B cell (primary cell): Measurements from ENCODE around the gene PIGM. TPM values are rescaled to one million over a fixed set of nuclear protein-coding genes. Genes with fewer than 3 reads are reported as not detected.

Source experiments
- ATAC-seq: fragments of 200-7000 bp; cut with Tn5 transposase; one replicate; pipeline ENCODE4 v1.10.0; 2021; ENCODE audit warnings: low read depth, mild to moderate bottlenecking, moderate number of reproducible peaks, moderate library complexity
- CTCF ChIA-PET: fragments of 350-600 bp; sonication (Branson Sonifier 250); formaldehyde crosslinking; loops from one replicate; lab custom pipeline; 2021; ENCODE audit warnings: antibody characterized with exemption, inconsistent platforms; lab: Charles Lee
- POLR2A ChIA-PET: fragments of 350-600 bp; sonication (Branson Sonifier 250); formaldehyde crosslinking; loops from one replicate; lab custom pipeline; 2021; ENCODE audit warnings: antibody characterized with exemption; lab: Charles Lee
- DNase-seq: peaks from one replicate; pipeline ENCODE4 v3.0.0; 2013
- H2AFZ ChIP-seq: 2 replicates; pipeline ENCODE4 v1.6.1; 2012; ENCODE audit warnings: mild to moderate bottlenecking, low read depth, low read length; ENCODE audit not compliant: insufficient read depth, poor library complexity, severe bottlenecking
- H3K27ac ChIP-seq, 2 donors: 1 replicate in 1 of 2; 2 replicates in 1 of 2; pipeline ENCODE4 v1.5.1; 2012 to 2013; ENCODE audit warnings: low read length in 2 of 2, mild to moderate bottlenecking in 2 of 2, moderate library complexity in 1 of 2
- H3K27me3 ChIP-seq, 4 experiments: fragments of 200-600 bp in 1 of 4; sonication (generic) in 1 of 4; replicated peaks in 1 of 4; 1 replicate in 2 of 4; 2 replicates in 2 of 4; pipeline versions ENCODE4 v1.6.1 to v1.7.0; 2013 to 2016; ENCODE audit warnings: low read length in 3 of 4, mild to moderate bottlenecking in 2 of 4, mixed read lengths in 1 of 4, moderate library complexity in 1 of 4; ENCODE audit not compliant: insufficient read depth in 4 of 4, control insufficient read depth in 3 of 4; ENCODE audit errors: control extremely low read depth in 1 of 4
- H3K36me3 ChIP-seq, 2 experiments: replicated peaks in 1 of 2; 1 replicate in 1 of 2; 2 replicates in 1 of 2; pipeline versions ENCODE4 v1.6.1 to v1.7.1; 2013; ENCODE audit warnings: low read length in 1 of 2; ENCODE audit not compliant: insufficient read depth in 2 of 2, control insufficient read depth in 1 of 2; ENCODE audit errors: control extremely low read depth in 1 of 2, extremely low read depth in 1 of 2
- H3K4me1 ChIP-seq, 2 donors: fragments of 200-600 bp in 1 of 2; sonication (generic) in 1 of 2; 1 replicate in 1 of 2; 2 replicates in 1 of 2; pipeline versions ENCODE4 v1.5.1 to v1.6.1; 2013 to 2017; ENCODE audit warnings: low read length in 2 of 2; ENCODE audit not compliant: control insufficient read depth in 2 of 2, insufficient read depth in 2 of 2
- H3K4me2 ChIP-seq: replicated peaks from 2 replicates; pipeline ENCODE3; 2012; ENCODE audit warnings: mild to moderate bottlenecking, low read depth, low read length; ENCODE audit not compliant: poor library complexity, severe bottlenecking
- H3K4me3 ChIP-seq, 5 experiments: fragments of 200-600 bp in 1 of 5; sonication (generic) in 1 of 5; 1 replicate in 3 of 5; 2 replicates in 2 of 5; pipeline versions ENCODE4 v1.5.1 to v1.7.0; 2011 to 2016; ENCODE audit warnings: low read length in 4 of 5, mild to moderate bottlenecking in 4 of 5, low read depth in 2 of 5, control low read depth in 1 of 5, moderate library complexity in 1 of 5; ENCODE audit not compliant: insufficient read depth in 1 of 5; ENCODE audit errors: control extremely low read depth in 1 of 5, extremely low read depth in 1 of 5
- H3K79me2 ChIP-seq: fragments of 200-600 bp; sonication (generic); one replicate; pipeline ENCODE4 v1.6.0; 2016; ENCODE audit warnings: low read length; ENCODE audit not compliant: control insufficient read depth, insufficient read depth
- H3K9ac ChIP-seq: fragments of 200-600 bp; sonication (generic); 2 replicates; pipeline ENCODE4 v1.6.1; 2017; ENCODE audit warnings: mild to moderate bottlenecking, low read length, moderate library complexity
- H3K9me3 ChIP-seq, 3 donors: one replicate each; pipeline versions ENCODE4 v1.6.1 to v1.7.1; 2013; ENCODE audit warnings: low read length in 2 of 3; ENCODE audit not compliant: control insufficient read depth in 2 of 3, insufficient read depth in 1 of 3; ENCODE audit errors: control extremely low read depth in 1 of 3
- H4K20me1 ChIP-seq: 2 replicates; pipeline ENCODE4 v1.6.0; 2012; ENCODE audit warnings: mild to moderate bottlenecking, low read length; ENCODE audit not compliant: insufficient read depth, control insufficient read depth, poor library complexity, severe bottlenecking
- H3K27ac Mint-ChIP-seq: one replicate; pipeline ENCODE4 v1.8.0; 2021; ENCODE audit warnings: mixed read lengths
- H3K27me3 Mint-ChIP-seq: one replicate; pipeline ENCODE4 v1.8.0; 2021; ENCODE audit warnings: mixed read lengths
- H3K4me1 Mint-ChIP-seq: one replicate; pipeline ENCODE4 v1.8.0; 2021; ENCODE audit warnings: mixed read lengths
- H3K4me3 Mint-ChIP-seq: one replicate; pipeline ENCODE4 v1.8.0; 2021; ENCODE audit warnings: mixed read lengths
- H3K9me3 Mint-ChIP-seq: one replicate; pipeline ENCODE4 v1.8.0; 2022; ENCODE audit warnings: mixed read lengths; ENCODE audit not compliant: insufficient read depth
- EZH2 ChIP-seq: IDR thresholded peaks from 2 replicates; pipeline ENCODE4 v1.6.1; 2012; ENCODE audit warnings: borderline replicate concordance, low read depth, mild to moderate bottlenecking, moderate library complexity, low read length; ENCODE audit not compliant: insufficient read depth, poor library complexity, severe bottlenecking
- WGBS: methylation state at CpG from one replicate; pipeline ENCODE4 v1.1.5; 2013; ENCODE audit warnings: missing lambda C conversion rate; ENCODE audit not compliant: insufficient coverage; 5-methylcytosine and 5-hydroxymethylcytosine counted together
- intact Hi-C: fragments of 100-400 bp; cut with micrococcal nuclease; formaldehyde crosslinking; loops from one replicate; pipeline ENCODE4 v1.10.0; 2022
- polyA plus RNA-seq: library from polyadenylated mRNA; depleted of rRNA; stranded (reverse); fragments of >200 nt; gene quantifications from 2 replicates; pipeline ENCODE4 v1.2.3, GENCODE V29; 2012
- total RNA-seq, 2 donors: library from RNA; stranded (reverse); fragments of 120-200 nt in 1 of 2; gene quantifications; 1 replicate in 1 of 2; 2 replicates in 1 of 2; pipeline versions ENCODE4 v1.2.3 to v1.2.4, GENCODE V29; 2013 to 2022
- TF ChIP-seq, protein P1 (sequence below): fragments of 200-600 bp; IDR thresholded peaks from one replicate; pipeline ENCODE4 v1.8.0; 2022; ENCODE audit warnings: antibody characterized with exemption, mild to moderate bottlenecking

PIGM gene
- total and polyA plus RNA-seq, 2 donors (not counting 1 experiment from before 2014, with no cell fraction given) = 1.4 to 7.4 TPM

- DNase-seq = no peak
- Histone ChIP-seq H3K4me3 (no peak overlapping the region), H4K20me1 (no peaks in the 10 kb centered on the region), H3K27me3 (peaks cover 0 to 8% (median 6%) of the 10 kb centered on the region in 4 experiments), H3K36me3 (no peaks in the 10 kb centered on the region), H3K79me2 (no peaks in the 10 kb centered on the region), H3K9ac (no peak overlapping the region), H3K9me3 (no peaks in the 10 kb centered on the region), H3K4me1 (peaks cover 11 to 12% of the 10 kb centered on the region in 2 donors), H3K4me2 (no peak overlapping the region), H2AFZ (no peak overlapping the region), H3K27ac (no peak overlapping the region)
- intact Hi-C loops = no loop called here
- Mint-ChIP-seq H3K27ac (no peak overlapping the region), H3K4me3 (no peak overlapping the region), H3K4me1 (peaks cover 12% of the 10 kb centered on the region), H3K27me3 (peaks cover 16% of the 10 kb centered on the region), H3K9me3 (no peaks in the 10 kb centered on the region)
- ChIA-PET POLR2A (no interaction called here), CTCF (interaction anchor here (1.0 to 5.5 kb wide), 4 partner anchors 13 to 41 kb away, joined by 3 to 112 read pairs (median 4); partner anchors contain the start of gene KCNJ9)
- TF ChIP-seq, protein P1, sequence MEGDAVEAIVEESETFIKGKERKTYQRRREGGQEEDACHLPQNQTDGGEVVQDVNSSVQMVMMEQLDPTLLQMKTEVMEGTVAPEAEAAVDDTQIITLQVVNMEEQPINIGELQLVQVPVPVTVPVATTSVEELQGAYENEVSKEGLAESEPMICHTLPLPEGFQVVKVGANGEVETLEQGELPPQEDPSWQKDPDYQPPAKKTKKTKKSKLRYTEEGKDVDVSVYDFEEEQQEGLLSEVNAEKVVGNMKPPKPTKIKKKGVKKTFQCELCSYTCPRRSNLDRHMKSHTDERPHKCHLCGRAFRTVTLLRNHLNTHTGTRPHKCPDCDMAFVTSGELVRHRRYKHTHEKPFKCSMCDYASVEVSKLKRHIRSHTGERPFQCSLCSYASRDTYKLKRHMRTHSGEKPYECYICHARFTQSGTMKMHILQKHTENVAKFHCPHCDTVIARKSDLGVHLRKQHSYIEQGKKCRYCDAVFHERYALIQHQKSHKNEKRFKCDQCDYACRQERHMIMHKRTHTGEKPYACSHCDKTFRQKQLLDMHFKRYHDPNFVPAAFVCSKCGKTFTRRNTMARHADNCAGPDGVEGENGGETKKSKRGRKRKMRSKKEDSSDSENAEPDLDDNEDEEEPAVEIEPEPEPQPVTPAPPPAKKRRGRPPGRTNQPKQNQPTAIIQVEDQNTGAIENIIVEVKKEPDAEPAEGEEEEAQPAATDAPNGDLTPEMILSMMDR = no peak
- TF ChIP-seq EZH2 = no peak
- no peak for ATAC-seq
Observed at GRCh38 chr1:160043543-160043942, 11.8 kb upstream of the PIGM start.

- Mint-ChIP-seq H3K9me3 (no peaks in the 10 kb centered on the region), H3K4me3 (no peak overlapping the region), H3K4me1 (no peaks in the 10 kb centered on the region), H3K27ac (no peak overlapping the region), H3K27me3 (peaks cover 13% of the 10 kb centered on the region)
- Histone ChIP-seq H3K79me2 (no peaks in the 10 kb centered on the region), H3K27me3 (no peaks in the 10 kb centered on the region), H3K4me1 (no peaks in the 10 kb centered on the region), H3K36me3 (no peaks in the 10 kb centered on the region), H3K9ac (no peak overlapping the region), H3K27ac (no peak overlapping the region), H4K20me1 (no peaks in the 10 kb centered on the region), H2AFZ (no peak overlapping the region), H3K4me2 (no peak overlapping the region), H3K9me3 (no peaks in the 10 kb centered on the region), H3K4me3 (no peak overlapping the region)
- WGBS = 100% methylated on average over 1 of the region's 1 CpG
- DNase-seq = no peak
- TF ChIP-seq, protein P1 = no peak
- no peak for TF ChIP-seq EZH2
- ChIA-PET POLR2A (no interaction called here), CTCF (interaction anchor here (1.3 kb wide), 1 partner anchor 45 kb away, joined by 6 read pairs; no protein-coding TSS in a partner anchor)
- ATAC-seq = no peak
- intact Hi-C loops = no loop called here
Observed at GRCh38 chr1:160040476-160040875, 8.7 kb upstream of the PIGM start.
